GM18498 (cell line): Measurements from ENCODE around the gene BCOR.
A peak's percentile ranks its signal among the peaks of the same experiment; 100 is the strongest.

Experiments used
- ATAC-seq: cut with Tn5 transposase; IDR thresholded peaks from one replicate; pipeline ENCODE4 v1.9.1; 2021; ENCODE audit warnings: mild to moderate bottlenecking, moderate library complexity; ENCODE audit not compliant: unreplicated experiment

Gene BCOR

GRCh38 chrX:40116925-40117324 is 19.2 kb upstream of the BCOR start:
- no peak for ATAC-seq

DNA sequence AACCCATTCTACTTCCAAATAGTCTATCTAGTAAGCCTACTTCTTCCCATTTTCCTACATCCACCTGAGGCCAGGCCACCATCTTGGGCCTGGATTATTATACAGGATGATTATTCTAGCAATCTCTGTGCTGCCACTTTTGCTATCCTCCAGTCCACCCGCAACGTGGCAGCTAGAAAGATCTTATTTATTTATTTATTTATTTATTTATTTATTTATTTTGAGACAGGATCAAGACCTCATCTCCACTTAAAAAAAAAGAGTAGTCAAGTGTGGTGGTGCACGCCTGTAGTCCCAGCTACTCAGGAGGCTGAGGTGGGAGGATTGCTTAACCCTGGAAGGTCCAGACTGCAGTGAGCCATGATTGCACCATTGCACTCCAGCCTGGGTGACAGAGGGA is 15.2 kb upstream of the BCOR start:
- no peak for ATAC-seq

- no peak for ATAC-seq
These were observed 14.1 kb upstream of the BCOR start for GRCh38 chrX:40111868-40112267.

DNA sequence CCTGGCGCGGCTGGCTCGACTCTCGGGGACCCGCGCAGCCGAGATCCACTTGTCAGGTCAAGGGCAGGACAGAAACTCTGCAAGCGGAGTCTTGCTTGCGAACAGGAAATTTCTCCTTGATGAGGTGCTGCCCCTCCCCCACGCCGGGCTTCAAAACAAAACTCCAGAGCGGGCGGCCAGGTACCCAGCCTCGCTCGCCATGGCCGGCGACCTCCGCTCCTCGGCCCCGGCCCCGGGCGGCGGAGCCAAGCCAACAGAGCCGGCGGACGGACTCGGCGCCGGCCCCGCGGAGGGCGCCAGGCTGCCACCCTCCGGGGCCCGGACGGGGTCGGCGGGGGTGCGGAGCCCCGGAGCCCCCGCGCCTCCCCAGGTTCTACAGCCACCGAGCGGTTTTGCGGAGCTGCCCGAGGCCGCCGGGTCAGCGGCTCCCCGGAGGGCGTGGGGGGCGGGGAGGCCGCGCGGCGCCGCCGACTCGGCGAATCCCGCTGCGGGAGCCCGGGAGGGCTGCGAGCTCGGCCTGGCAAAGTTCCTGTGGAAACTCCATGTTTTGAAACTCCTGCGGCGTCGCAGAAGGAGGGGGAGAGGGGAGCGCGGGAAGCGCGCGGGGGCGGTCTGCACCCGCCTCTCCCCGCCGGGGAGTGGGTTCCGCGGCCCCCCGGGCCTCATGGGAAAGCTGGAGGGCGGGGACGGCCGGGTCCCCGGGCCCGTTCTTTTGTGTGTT is 11.7 kb upstream of the BCOR start:
- ATAC-seq: no peak

- ATAC-seq: no peak
These were observed 11.2 kb upstream of the BCOR start for GRCh38 chrX:40108959-40109287.

- no peak for ATAC-seq
These were observed 10.6 kb upstream of the BCOR start for GRCh38 chrX:40108162-40108958.

DNA sequence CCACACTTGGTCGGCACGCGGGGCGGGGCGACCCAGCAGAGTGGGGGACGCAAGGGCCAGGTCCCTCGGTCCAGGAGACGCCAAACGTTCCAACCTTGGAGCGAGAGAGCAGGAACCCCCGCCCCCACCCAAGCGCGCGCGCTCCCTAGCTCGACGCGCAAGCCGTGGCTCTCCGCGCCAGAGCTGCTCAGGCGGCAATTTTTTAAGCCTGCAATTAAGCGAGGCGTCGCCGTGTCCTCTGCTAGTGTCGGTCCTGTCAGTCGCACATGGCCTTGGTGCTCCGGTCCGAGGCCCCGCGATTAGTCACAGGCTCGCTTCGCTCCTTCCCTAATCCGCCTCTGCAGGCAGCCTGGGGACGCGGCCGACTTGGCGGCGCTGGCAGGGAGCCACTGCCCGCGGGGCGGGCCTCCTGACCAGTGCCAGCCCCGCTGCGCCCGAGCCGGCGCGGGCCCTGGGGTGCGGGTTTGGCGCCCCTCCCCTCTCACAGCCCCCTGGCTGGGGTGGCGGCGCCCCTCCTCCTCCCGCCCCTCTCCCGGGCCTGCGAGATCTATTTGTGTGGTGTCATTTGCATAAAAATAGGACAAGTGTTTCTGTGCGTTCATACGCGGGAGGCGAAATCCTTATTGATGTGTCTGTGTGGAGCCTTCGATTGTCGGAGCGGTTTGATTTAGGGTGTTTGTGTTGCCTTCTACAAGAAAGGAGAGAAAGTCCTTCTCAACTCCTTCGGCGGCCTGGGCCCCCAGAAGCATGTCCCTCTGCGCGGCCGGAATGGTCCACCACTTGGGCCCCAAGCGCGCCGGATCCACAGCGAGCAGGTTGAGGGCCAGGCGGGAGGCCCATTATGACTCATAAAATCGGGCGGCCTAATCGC is 9.8 kb upstream of the BCOR start:
- ATAC-seq: no peak

GRCh38 chrX:40106676-40107290 is 9.0 kb upstream of the BCOR start:
- ATAC-seq: no peak

DNA sequence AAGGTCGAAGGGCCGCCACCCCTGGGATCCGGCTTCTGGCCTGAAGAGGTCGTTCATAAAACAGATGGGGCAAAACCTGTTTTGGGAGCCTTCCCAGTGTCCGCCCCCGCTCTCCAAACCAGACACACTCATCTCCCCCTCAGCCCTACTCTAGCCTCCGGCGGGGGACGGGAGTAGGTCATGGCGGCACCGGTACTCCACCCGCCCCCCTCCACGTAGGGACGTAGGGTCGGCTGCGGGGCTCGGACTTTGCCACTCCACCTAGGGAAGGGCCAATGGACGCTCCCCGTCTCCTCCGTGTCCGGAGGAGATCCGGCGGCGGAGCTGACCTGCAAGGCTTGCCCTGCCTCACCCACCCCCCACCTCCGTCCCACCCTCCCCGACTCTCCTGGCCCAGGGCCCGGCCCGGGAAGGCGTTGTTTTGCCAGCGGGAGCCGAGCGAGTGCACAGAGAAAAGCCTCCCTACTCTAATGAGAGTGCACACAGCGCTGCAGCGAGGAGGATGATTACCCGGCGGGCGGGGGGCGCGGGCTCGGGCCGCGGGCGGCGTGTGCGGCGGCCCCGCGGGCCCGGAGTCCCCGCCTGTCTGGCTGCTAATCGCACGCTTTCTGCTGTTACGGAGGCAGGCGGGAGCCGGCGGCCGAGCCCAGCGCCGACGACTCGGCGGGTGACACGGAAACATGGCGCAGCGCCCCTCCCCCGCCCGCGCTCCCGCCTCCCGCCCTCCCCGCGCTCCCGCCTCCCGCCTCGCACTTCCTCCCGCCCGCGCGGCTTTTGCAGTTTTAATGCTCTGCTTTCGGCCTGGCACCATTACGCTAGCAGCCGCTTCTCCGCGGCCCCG is 8.3 kb upstream of the BCOR start:
- ATAC-seq: no peak

DNA sequence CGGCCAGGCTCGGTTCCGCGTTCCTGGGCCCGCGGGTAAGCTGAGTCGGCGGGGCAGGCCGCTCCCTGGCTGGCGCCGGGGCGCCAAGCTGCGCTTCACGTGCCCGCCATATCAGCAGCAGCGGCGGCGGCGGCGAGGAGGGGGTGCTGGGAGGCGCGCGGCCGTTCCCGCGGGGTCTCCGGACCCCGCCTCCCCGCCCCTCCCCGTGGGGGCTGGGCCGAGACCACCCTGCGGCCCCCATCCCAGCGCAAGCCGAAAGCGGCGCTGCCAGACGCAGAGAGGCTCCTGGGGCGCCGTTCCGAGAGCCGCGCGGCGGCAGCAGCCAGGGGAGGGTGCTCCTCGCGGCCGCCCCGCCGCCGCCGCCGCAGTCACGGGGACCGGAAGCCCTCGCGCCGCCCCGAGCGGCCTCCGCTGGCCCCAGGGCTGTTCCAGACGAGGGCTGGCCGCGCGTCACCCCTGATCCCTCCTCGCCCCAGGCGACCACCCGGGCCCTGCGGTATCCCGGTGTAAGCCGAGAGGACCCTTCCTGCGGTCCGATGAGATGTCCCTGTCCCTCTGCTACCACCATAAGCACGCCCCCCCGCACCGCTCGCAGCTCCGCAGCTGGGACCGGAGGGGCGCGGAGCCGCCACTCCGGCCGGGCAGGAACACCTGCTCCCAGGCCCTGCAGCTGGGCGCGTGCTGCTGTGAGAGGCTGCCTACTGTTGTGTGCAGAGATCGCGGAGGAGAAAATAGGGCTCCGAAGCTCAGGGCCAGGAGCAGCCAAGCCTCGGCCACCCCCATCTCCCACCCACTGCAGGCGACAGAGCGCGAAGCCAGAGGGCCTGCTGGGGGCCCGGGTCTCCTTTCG is 7.5 kb upstream of the BCOR start:
- peak; percentile 42 for ATAC-seq

DNA sequence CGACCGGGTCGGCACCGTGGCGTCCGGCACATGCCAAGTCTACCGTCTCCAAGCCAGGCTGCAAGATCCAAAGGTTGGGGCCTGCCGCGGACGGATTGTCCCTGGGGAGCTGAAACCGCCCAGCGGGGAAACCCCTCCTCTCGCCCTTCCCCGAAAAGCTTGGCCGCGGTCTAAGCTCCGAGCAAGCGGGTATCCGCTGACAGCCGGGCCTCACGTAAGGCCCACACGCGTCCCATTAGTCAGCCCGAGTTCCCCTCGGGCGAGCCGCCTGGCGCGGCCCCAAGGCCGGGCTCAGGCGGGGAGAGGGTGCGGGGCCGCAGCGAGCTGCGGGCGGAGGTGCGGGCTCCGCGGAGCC is 6.8 kb upstream of the BCOR start:
- peak; percentile 43 for ATAC-seq

- ATAC-seq: no peak
These were observed 6.0 kb upstream of the BCOR start for GRCh38 chrX:40103565-40104323.

- no peak for ATAC-seq
These were observed 4.9 kb upstream of the BCOR start for GRCh38 chrX:40102393-40103381.

- ATAC-seq: no peak
These were observed 3.7 kb upstream of the BCOR start for GRCh38 chrX:40101430-40101802.

DNA sequence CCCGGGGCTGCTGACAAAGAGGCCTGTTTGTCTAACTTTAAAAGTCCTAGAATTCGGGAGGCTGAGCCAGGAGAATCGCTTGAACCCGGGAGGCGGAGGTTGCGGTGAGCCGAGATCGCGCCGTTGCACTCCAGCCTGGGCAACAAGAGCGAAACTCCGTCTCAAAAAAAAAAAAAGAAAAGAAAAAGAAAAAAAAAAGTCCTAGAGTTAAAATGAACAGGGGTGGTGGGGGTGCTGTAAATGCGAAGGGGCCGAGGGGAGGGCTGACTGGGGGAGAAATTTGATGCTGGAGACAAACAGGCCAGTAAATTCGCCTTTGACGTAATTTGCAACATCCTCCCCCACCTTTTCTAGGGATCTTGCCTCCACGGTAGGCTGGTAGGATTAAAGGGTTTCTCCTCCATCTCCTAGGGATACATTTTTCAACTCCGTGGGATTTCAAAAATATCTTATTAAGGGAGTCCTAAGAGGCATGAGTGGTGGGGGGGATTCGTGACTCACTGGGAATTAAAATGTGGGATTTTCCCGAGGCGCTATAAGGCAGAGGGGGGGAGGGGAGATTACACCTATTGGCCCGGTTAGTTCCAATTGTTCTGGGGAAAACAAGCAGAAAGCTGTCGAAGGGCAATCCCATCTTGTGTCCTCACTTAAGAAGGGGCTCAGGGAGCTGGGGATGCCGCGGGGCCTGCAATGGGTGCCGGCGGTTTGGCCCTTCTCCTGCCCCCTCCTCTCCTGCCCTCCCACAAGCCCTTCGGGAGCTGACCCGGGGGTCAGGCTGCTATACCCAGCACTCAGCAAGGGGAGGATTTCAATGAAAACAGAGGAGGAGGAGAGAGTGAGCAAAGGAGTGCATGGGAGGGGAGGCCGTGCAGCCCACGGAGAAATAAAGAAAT is 3.0 kb upstream of the BCOR start:
- no peak for ATAC-seq

DNA sequence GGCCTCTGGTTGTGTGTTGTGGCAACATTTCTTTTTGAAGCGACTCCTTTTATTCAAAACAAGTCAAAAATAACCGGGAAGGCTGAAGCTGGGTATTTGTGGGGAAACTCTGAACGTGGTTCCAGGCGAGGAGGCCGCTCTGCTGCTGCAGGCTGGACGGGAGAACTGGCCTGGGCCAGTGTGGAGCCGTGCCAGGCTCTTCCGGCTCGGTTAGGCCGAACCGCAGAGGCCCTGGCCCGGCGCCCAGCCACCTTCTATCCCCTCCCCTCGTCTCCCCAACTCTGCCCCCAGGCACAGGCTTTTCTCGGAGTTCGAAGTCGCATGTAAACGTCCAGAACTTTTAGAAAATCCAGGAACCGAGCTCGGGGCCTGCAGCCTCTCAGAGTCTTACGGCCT is 2.4 kb upstream of the BCOR start:
- ATAC-seq: no peak
